Loucy (cell line): ENCODE results near the gene ZMYND15.

Experiments used
- EZH2phosphoT487 ChIP-seq: fragments of 200-600 bp; IDR thresholded peaks from 2 replicates; pipeline ENCODE4 v1.6.1; 2018; ENCODE audit warnings: antibody characterized with exemption, mild to moderate bottlenecking, moderate library complexity, borderline replicate concordance
- TF ChIP-seq, protein P1 (sequence below): fragments of 200-600 bp; sonication (generic); conservative IDR thresholded peaks from 2 replicates; pipeline ENCODE4 v1.5.1; 2014; ENCODE audit warnings: mild to moderate bottlenecking, antibody characterized with exemption, low read length

DNA sequence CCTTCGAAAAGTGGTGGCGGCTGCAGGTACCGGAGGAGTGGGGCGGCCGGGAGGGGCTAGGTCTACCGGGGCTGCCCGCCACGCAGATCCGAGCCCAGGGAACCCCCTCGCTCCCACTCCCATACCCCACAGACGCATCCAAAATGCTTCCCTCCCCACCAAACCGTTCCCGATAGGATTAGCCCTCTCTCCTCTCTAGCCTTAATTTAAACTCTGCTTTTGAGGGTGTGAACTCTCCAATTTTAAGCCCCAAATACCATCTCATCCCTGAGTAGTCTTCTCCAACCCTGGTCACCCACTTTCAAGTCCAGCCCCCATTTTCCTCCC, 355 bp downstream of the ZMYND15 start:
- no peak for TF ChIP-seq EZH2phosphoT487
- TF ChIP-seq, protein P1, sequence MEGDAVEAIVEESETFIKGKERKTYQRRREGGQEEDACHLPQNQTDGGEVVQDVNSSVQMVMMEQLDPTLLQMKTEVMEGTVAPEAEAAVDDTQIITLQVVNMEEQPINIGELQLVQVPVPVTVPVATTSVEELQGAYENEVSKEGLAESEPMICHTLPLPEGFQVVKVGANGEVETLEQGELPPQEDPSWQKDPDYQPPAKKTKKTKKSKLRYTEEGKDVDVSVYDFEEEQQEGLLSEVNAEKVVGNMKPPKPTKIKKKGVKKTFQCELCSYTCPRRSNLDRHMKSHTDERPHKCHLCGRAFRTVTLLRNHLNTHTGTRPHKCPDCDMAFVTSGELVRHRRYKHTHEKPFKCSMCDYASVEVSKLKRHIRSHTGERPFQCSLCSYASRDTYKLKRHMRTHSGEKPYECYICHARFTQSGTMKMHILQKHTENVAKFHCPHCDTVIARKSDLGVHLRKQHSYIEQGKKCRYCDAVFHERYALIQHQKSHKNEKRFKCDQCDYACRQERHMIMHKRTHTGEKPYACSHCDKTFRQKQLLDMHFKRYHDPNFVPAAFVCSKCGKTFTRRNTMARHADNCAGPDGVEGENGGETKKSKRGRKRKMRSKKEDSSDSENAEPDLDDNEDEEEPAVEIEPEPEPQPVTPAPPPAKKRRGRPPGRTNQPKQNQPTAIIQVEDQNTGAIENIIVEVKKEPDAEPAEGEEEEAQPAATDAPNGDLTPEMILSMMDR: no peak
